CD14-positive monocyte (primary cell): ENCODE data around the gene CCDC33. TPM values are rescaled to one million over a fixed set of nuclear protein-coding genes. Genes with fewer than 3 reads are reported as not detected.

Experiments
- DNase-seq, 3 donors: peaks; one replicate each; pipeline ENCODE4 v3.0.0-alpha.2; 2011 to 2022
- H2AFZ ChIP-seq: 2 replicates; pipeline ENCODE4 v1.6.0; 2012; ENCODE audit warnings: mild to moderate bottlenecking, low read depth, low read length, inconsistent platforms; ENCODE audit not compliant: insufficient read depth, poor library complexity, severe bottlenecking
- H3K27ac ChIP-seq, 2 donors: 1 replicate in 1 of 2; 2 replicates in 1 of 2; pipeline ENCODE4 v1.5.1; 2012 to 2013; ENCODE audit warnings: low read length in 2 of 2, control low read depth in 1 of 2, inconsistent platforms in 1 of 2, low read depth in 1 of 2, mild to moderate bottlenecking in 1 of 2
- H3K27me3 ChIP-seq, 2 donors: one replicate each; pipeline versions ENCODE4 v1.6.0 to v1.6.1; 2011 to 2013; ENCODE audit warnings: low read length in 2 of 2; ENCODE audit not compliant: control insufficient read depth in 2 of 2, insufficient read depth in 2 of 2
- H3K36me3 ChIP-seq, 2 donors: replicated peaks in 1 of 2; 1 replicate in 1 of 2; 2 replicates in 1 of 2; pipeline versions ENCODE4 v1.5.1 to v1.6.1; 2012 to 2013; ENCODE audit warnings: low read length in 2 of 2, control low read depth in 1 of 2, inconsistent platforms in 1 of 2, mild to moderate bottlenecking in 1 of 2; ENCODE audit not compliant: insufficient read depth in 2 of 2, control insufficient read depth in 1 of 2
- H3K4me1 ChIP-seq, 2 donors: 1 replicate in 1 of 2; 2 replicates in 1 of 2; pipeline versions ENCODE4 v1.5.1 to v1.6.1; 2012 to 2013; ENCODE audit warnings: low read length in 2 of 2, control low read depth in 1 of 2, inconsistent platforms in 1 of 2, mild to moderate bottlenecking in 1 of 2, moderate library complexity in 1 of 2; ENCODE audit not compliant: insufficient read depth in 2 of 2, control insufficient read depth in 1 of 2
- H3K4me2 ChIP-seq: replicated peaks from 2 replicates; pipeline ENCODE3; 2012; ENCODE audit warnings: low read length, moderate library complexity, mild to moderate bottlenecking; ENCODE audit not compliant: poor library complexity, severe bottlenecking; ENCODE audit errors: extremely low read depth
- H3K4me3 ChIP-seq, 3 experiments: fragments of 200-600 bp in 1 of 3; sonication (generic) in 1 of 3; replicated peaks in 1 of 3; 1 replicate in 2 of 3; 2 replicates in 1 of 3; pipeline ENCODE4 v1.5.1; 2011 to 2013; ENCODE audit warnings: low read length in 3 of 3, mild to moderate bottlenecking in 3 of 3, control low read depth in 2 of 3, low read depth in 2 of 3, inconsistent platforms in 1 of 3, moderate library complexity in 1 of 3
- H3K79me2 ChIP-seq: 2 replicates; pipeline ENCODE4 v1.6.0; 2012; ENCODE audit warnings: mild to moderate bottlenecking, control low read depth, inconsistent platforms, low read length, moderate library complexity; ENCODE audit not compliant: insufficient read depth
- H3K9ac ChIP-seq: 2 replicates; pipeline ENCODE4 v1.6.0; 2017; ENCODE audit warnings: low read length, mild to moderate bottlenecking; ENCODE audit not compliant: insufficient read depth, poor library complexity, severe bottlenecking
- H3K9me3 ChIP-seq, 2 donors: replicated peaks in 1 of 2; 1 replicate in 1 of 2; 2 replicates in 1 of 2; pipeline versions ENCODE4 v1.5.1 to v1.6.1; 2012 to 2013; ENCODE audit warnings: low read length in 2 of 2, control low read depth in 1 of 2; ENCODE audit not compliant: control insufficient read depth in 1 of 2, insufficient read depth in 1 of 2
- H4K20me1 ChIP-seq: 2 replicates; pipeline ENCODE4 v1.6.0; 2012; ENCODE audit warnings: mild to moderate bottlenecking, low read length, control low read depth, moderate library complexity; ENCODE audit not compliant: insufficient read depth
- H3K27ac Mint-ChIP-seq, 7 donors: one replicate each; pipeline ENCODE4 v1.8.0; 2020; ENCODE audit warnings: mild to moderate bottlenecking in 7 of 7, mixed read lengths in 7 of 7, moderate library complexity in 6 of 7, inconsistent platforms in 2 of 7
- H3K27me3 Mint-ChIP-seq, 3 donors: one replicate each; pipeline ENCODE4 v1.8.0; 2021 to 2022; ENCODE audit warnings: low read depth in 3 of 3, mild to moderate bottlenecking in 3 of 3, mixed read lengths in 3 of 3, moderate library complexity in 3 of 3, inconsistent platforms in 1 of 3
- H3K36me3 Mint-ChIP-seq, 2 donors: one replicate each; pipeline ENCODE4 v1.8.0; 2020; ENCODE audit warnings: mixed read lengths in 2 of 2, inconsistent platforms in 1 of 2, mild to moderate bottlenecking in 1 of 2
- H3K4me1 Mint-ChIP-seq: one replicate; pipeline ENCODE4 v1.8.0; 2020; ENCODE audit warnings: mild to moderate bottlenecking, mixed read lengths
- H3K4me3 Mint-ChIP-seq, 2 donors: one replicate each; pipeline ENCODE4 v1.8.0; 2020; ENCODE audit warnings: mild to moderate bottlenecking in 2 of 2, mixed read lengths in 2 of 2, moderate library complexity in 1 of 2
- H3K9me3 Mint-ChIP-seq, 7 donors: one replicate each; pipeline ENCODE4 v1.8.0; 2020 to 2022; ENCODE audit warnings: mixed read lengths in 7 of 7, mild to moderate bottlenecking in 6 of 7, moderate library complexity in 6 of 7, inconsistent platforms in 2 of 7
- CTCF ChIP-seq: fragments of 200-600 bp; IDR thresholded peaks from one replicate; pipeline ENCODE4 v1.8.0; 2022; ENCODE audit warnings: antibody characterized with exemption, mild to moderate bottlenecking
- WGBS: methylation state at CpG from one replicate; pipeline ENCODE4 v1.1.5; 2013; ENCODE audit warnings: missing lambda C conversion rate; ENCODE audit not compliant: insufficient coverage; 5-methylcytosine and 5-hydroxymethylcytosine counted together
- intact Hi-C, 2 donors: fragments of 100-400 bp; cut with micrococcal nuclease; formaldehyde crosslinking; loops; one replicate each; pipeline versions ENCODE4 v1.15.0 to v1.15.1; 2023
- polyA plus RNA-seq, 3 donors: library from polyadenylated mRNA; depleted of rRNA in 1 of 3; unstranded in 2 of 3; stranded (reverse) in 1 of 3; fragments of 300-500 nt in 2 of 3; fragments of >200 nt in 1 of 3; fragmentation: Illumina TruSeq in 2 of 3; gene quantifications; 1 replicate in 2 of 3; 2 replicates in 1 of 3; pipeline ENCODE4 v1.2.3, GENCODE V29; 2012 to 2021

CCDC33 gene
- polyA plus RNA-seq, 3 donors: not detected

- 40% methylated on average over 1 of the region's 6 CpGs for WGBS
- no peak overlapping the region for H3K9ac ChIP-seq
- Mint-ChIP-seq H3K4me3 (no peak overlapping the region), H3K36me3 (no peaks in the 10 kb centered on the region), H3K27ac (peak overlapping the region in 1 of 7 donors; percentile 47), H3K9me3 (no peaks in the 10 kb centered on the region), H3K27me3 (peaks cover 17 to 42% (median 23%) of the 10 kb centered on the region in 3 donors), H3K4me1 (no peaks in the 10 kb centered on the region)
- H3K27ac ChIP-seq: no peak overlapping the region
- no peaks in the 10 kb centered on the region for H3K36me3 ChIP-seq
- peaks cover 0 to 4% of the 10 kb centered on the region in 2 donors for H3K27me3 ChIP-seq
- no peak overlapping the region for H3K4me2 ChIP-seq
- no peaks in the 10 kb centered on the region for H4K20me1 ChIP-seq
- intact Hi-C loops: no loop called here
- H3K9me3 ChIP-seq: no peaks in the 10 kb centered on the region
- DNase-seq: no peak
- no peaks in the 10 kb centered on the region for H3K4me1 ChIP-seq
- H2AFZ ChIP-seq: no peak overlapping the region
- no peak overlapping the region for H3K4me3 ChIP-seq
- H3K79me2 ChIP-seq: no peaks in the 10 kb centered on the region
- TF ChIP-seq CTCF: no peak
Measured at GRCh38 chr15:74303741-74304309, 67.7 kb downstream of the CCDC33 start.

- 80% methylated on average over 4 of the region's 12 CpGs for WGBS
- no peak for DNase-seq
- no peaks in the 10 kb centered on the region for H3K36me3 Mint-ChIP-seq
- H3K79me2 ChIP-seq: no peaks in the 10 kb centered on the region
- H3K27ac Mint-ChIP-seq: peak overlapping the region in 1 of 7 donors; percentile 47
- no peaks in the 10 kb centered on the region for H3K4me1 Mint-ChIP-seq
- H3K4me3 Mint-ChIP-seq: no peak overlapping the region
- no peak overlapping the region for H2AFZ ChIP-seq
- H3K4me1 ChIP-seq: no peaks in the 10 kb centered on the region
- no peaks in the 10 kb centered on the region for H3K9me3 Mint-ChIP-seq
- H4K20me1 ChIP-seq: no peaks in the 10 kb centered on the region
- H3K36me3 ChIP-seq: no peaks in the 10 kb centered on the region
- no peak overlapping the region for H3K4me3 ChIP-seq
- no peaks in the 10 kb centered on the region for H3K9me3 ChIP-seq
- TF ChIP-seq CTCF: no peak
- intact Hi-C loops: no loop called here
- no peak overlapping the region for H3K27ac ChIP-seq
- H3K9ac ChIP-seq: no peak overlapping the region
- H3K27me3 ChIP-seq: peaks cover 0 to 5% of the 10 kb centered on the region in 2 donors
- peaks cover 19 to 46% (median 27%) of the 10 kb centered on the region in 3 donors for H3K27me3 Mint-ChIP-seq
- H3K4me2 ChIP-seq: no peak overlapping the region
Measured at GRCh38 chr15:74304431-74304830, 68.3 kb downstream of the CCDC33 start.
